Activated naive CD4-positive, alpha-beta T cell treated with anti-CD3 and anti-CD28 coated beads, Interleukin-2, amount 10 ng/mL, durations not matched to agents 7 days and 5 days (primary cell): Measurements from ENCODE around the gene RNF157.
A peak's percentile ranks its signal among the peaks of the same experiment; 100 is the strongest.

Experiments
- CTCF ChIA-PET: fragments of 350-600 bp; sonication (Branson Sonifier 250); formaldehyde crosslinking; loops from one replicate; lab custom pipeline; 2021; ENCODE audit warnings: antibody characterized with exemption; lab: Charles Lee
- DNase-seq: peaks from one replicate; pipeline ENCODE4 v3.0.0-alpha.2; 2020
- H3K27ac Mint-ChIP-seq: one replicate; pipeline ENCODE4 v1.8.0; 2021; ENCODE audit warnings: mild to moderate bottlenecking, moderate library complexity, mixed read lengths
- H3K27me3 Mint-ChIP-seq: one replicate; pipeline ENCODE4 v1.8.0; 2021; ENCODE audit warnings: mild to moderate bottlenecking, mixed read lengths
- H3K36me3 Mint-ChIP-seq: one replicate; pipeline ENCODE4 v1.8.0; 2021; ENCODE audit warnings: mixed read lengths
- H3K4me1 Mint-ChIP-seq: one replicate; pipeline ENCODE4 v1.8.0; 2021; ENCODE audit warnings: mixed read lengths
- H3K4me3 Mint-ChIP-seq: one replicate; pipeline ENCODE4 v1.8.0; 2021; ENCODE audit warnings: mild to moderate bottlenecking, moderate library complexity, mixed read lengths
- H3K9me3 Mint-ChIP-seq: one replicate; pipeline ENCODE4 v1.8.0; 2021; ENCODE audit warnings: mixed read lengths

Gene RNF157

GRCh38 chr17:76171706-76172105 lies 68.6 kb downstream of the RNF157 start:
- no peaks in the 10 kb centered on the region for H3K27me3 Mint-ChIP-seq
- H3K4me1 Mint-ChIP-seq = peaks cover 18% of the 10 kb centered on the region
- no peak overlapping the region for H3K4me3 Mint-ChIP-seq
- H3K36me3 Mint-ChIP-seq = peaks cover 54% of the 10 kb centered on the region
- no peak for DNase-seq
- no peaks in the 10 kb centered on the region for H3K9me3 Mint-ChIP-seq
- no peak overlapping the region for H3K27ac Mint-ChIP-seq
- CTCF ChIA-PET = no interaction called here

- CTCF ChIA-PET = interaction anchor here (1.4 to 2.9 kb wide), 3 partner anchors 10 to 109 kb away, joined by 3 to 9 read pairs (median 6); no protein-coding TSS in a partner anchor
- H3K4me3 Mint-ChIP-seq = no peak overlapping the region
- H3K4me1 Mint-ChIP-seq = peaks cover 13% of the 10 kb centered on the region
- no peak for DNase-seq
- no peaks in the 10 kb centered on the region for H3K9me3 Mint-ChIP-seq
- H3K27ac Mint-ChIP-seq = peak overlapping the region; percentile 52
- H3K27me3 Mint-ChIP-seq = no peaks in the 10 kb centered on the region
- H3K36me3 Mint-ChIP-seq = peaks cover 49% of the 10 kb centered on the region
These were observed 70.2 kb downstream of the RNF157 start for GRCh38 chr17:76170114-76170513.

GRCh38 chr17:76166906-76167305 lies 73.4 kb downstream of the RNF157 start:
- H3K27me3 Mint-ChIP-seq = no peaks in the 10 kb centered on the region
- H3K27ac Mint-ChIP-seq = no peak overlapping the region

GRCh38 chr17:76166168-76166567 lies 74.1 kb downstream of the RNF157 start:
- Mint-ChIP-seq H3K4me1 (peaks cover 18% of the 10 kb centered on the region), H3K4me3 (no peak overlapping the region), H3K27me3 (no peaks in the 10 kb centered on the region), H3K9me3 (no peaks in the 10 kb centered on the region), H3K27ac (peak overlapping the region; percentile 68), H3K36me3 (peaks cover 65% of the 10 kb centered on the region)
- CTCF ChIA-PET = interaction anchor here (0.8 to 1.7 kb wide), 4 partner anchors 12 to 113 kb away, joined by 4 to 7 read pairs (median 5); no protein-coding TSS in a partner anchor
- no peak for DNase-seq

More at GRCh38 chr17:76166906-76167305, 73.4 kb downstream of the RNF157 start:
- CTCF ChIA-PET = interaction anchor here (0.8 to 1.7 kb wide), 5 partner anchors 11 to 113 kb away, joined by 3 to 7 read pairs (median 5); no protein-coding TSS in a partner anchor
- Mint-ChIP-seq H3K4me1 (peaks cover 18% of the 10 kb centered on the region), H3K9me3 (no peaks in the 10 kb centered on the region), H3K36me3 (peaks cover 61% of the 10 kb centered on the region), H3K4me3 (no peak overlapping the region)
- DNase-seq = no peak

- Mint-ChIP-seq H3K4me1 (peaks cover 16% of the 10 kb centered on the region), H3K4me3 (no peak overlapping the region), H3K27ac (no peak overlapping the region), H3K27me3 (no peaks in the 10 kb centered on the region), H3K9me3 (no peaks in the 10 kb centered on the region), H3K36me3 (peaks cover 67% of the 10 kb centered on the region)
- CTCF ChIA-PET = interaction anchor here (0.7 to 1.0 kb wide), 2 partner anchors 15 to 43 kb away, joined by 3 to 4 read pairs; no protein-coding TSS in a partner anchor
- DNase-seq = no peak
These were observed 76.0 kb downstream of the RNF157 start for GRCh38 chr17:76164331-76164730.

DNA sequence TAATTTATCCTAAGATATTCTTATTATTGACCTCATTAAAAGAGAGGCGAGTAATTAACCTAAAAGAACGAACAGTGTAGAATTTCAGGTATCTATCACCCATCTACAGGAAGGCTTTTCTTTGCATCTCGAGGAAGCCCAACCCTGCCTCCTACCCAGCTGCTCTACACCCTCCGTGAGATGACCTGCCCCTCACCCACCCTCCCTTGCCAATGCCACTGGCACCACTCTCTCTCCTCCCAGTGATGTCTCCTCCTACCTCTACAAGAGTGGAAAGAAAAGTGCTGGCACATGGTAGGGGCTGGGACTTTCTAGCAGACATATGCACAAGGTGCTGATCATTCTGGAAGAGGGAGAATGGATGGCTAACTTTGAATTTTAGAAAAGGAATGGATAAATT lies 76.4 kb downstream of the RNF157 start:
- Mint-ChIP-seq H3K4me3 (no peak overlapping the region), H3K4me1 (peaks cover 13% of the 10 kb centered on the region), H3K9me3 (no peaks in the 10 kb centered on the region), H3K27me3 (no peaks in the 10 kb centered on the region), H3K36me3 (peaks cover 68% of the 10 kb centered on the region), H3K27ac (no peak overlapping the region)
- CTCF ChIA-PET = no interaction called here
- no peak for DNase-seq

DNA sequence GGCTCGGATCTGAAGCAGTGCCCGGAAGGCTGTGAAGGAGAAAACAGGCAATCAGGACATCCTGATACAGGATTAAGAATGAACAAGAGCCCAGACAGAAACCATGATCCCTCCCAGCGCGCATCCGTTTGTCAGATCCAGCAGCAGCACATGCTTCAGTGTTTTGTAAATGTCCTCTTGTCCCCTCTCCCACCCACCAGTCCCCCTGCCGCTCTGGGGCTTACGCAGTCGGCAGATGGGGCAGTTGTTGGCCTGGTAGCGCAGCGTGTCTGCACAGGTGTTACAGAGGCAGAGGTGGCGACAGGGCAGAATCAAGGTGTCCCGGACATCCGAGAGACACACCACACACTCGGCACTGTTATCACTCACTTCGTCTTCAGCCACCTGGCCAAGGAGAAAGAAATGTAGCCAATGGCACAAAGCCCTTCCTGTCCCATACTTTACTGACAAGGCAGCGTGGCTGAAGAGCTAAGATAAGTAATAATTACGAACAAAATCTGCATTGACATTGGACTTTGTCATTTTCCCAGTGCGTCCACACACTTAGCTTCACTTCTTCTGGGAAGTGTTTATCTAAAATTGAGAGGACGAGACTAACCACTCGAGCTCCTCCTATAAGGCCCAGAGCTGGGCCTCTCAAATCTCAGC lies 78.5 kb downstream of the RNF157 start:
- CTCF ChIA-PET = no interaction called here
- H3K27me3 Mint-ChIP-seq = no peaks in the 10 kb centered on the region
- no peaks in the 10 kb centered on the region for H3K9me3 Mint-ChIP-seq

GRCh38 chr17:76160896-76161528 lies 79.3 kb downstream of the RNF157 start:
- no peak overlapping the region for H3K4me3 Mint-ChIP-seq
- no peaks in the 10 kb centered on the region for H3K27me3 Mint-ChIP-seq
- no peaks in the 10 kb centered on the region for H3K9me3 Mint-ChIP-seq
- CTCF ChIA-PET = interaction anchor here (0.7 to 1.3 kb wide), 2 partner anchors 40 to 119 kb away, joined by 3 to 4 read pairs; no protein-coding TSS in a partner anchor
- DNase-seq = no peak
- peaks cover 7% of the 10 kb centered on the region for H3K4me1 Mint-ChIP-seq
- H3K36me3 Mint-ChIP-seq = peaks cover 73% of the 10 kb centered on the region
- no peak overlapping the region for H3K27ac Mint-ChIP-seq

More for the DNA sequence above, 78.5 kb downstream of the RNF157 start:
- H3K4me1 Mint-ChIP-seq = peaks cover 11% of the 10 kb centered on the region
- no peak overlapping the region for H3K4me3 Mint-ChIP-seq
- H3K36me3 Mint-ChIP-seq = peaks cover 71% of the 10 kb centered on the region
- H3K27ac Mint-ChIP-seq = no peak overlapping the region
- DNase-seq = no peak

- Mint-ChIP-seq H3K27ac (peak overlapping the region; percentile 49), H3K4me1 (peaks cover 6% of the 10 kb centered on the region), H3K4me3 (no peak overlapping the region), H3K27me3 (no peaks in the 10 kb centered on the region), H3K36me3 (peaks cover 80% of the 10 kb centered on the region), H3K9me3 (no peaks in the 10 kb centered on the region)
- no peak for DNase-seq
- CTCF ChIA-PET = interaction anchor here (0.6 to 1.0 kb wide), 2 partner anchors 14 to 121 kb away, joined by 3 read pairs; no protein-coding TSS in a partner anchor
These were observed 81.1 kb downstream of the RNF157 start for GRCh38 chr17:76159157-76159556.

- Mint-ChIP-seq H3K4me3 (no peak overlapping the region), H3K27me3 (no peaks in the 10 kb centered on the region), H3K9me3 (no peaks in the 10 kb centered on the region), H3K36me3 (peaks cover 84% of the 10 kb centered on the region), H3K27ac (peak overlapping the region; percentile 47), H3K4me1 (peaks cover 20% of the 10 kb centered on the region)
- CTCF ChIA-PET = no interaction called here
- DNase-seq = no peak
These were observed 82.5 kb downstream of the RNF157 start for GRCh38 chr17:76157759-76158158.

- H3K9me3 Mint-ChIP-seq = no peaks in the 10 kb centered on the region
- peak overlapping the region; percentile 75 for H3K27ac Mint-ChIP-seq
- H3K4me3 Mint-ChIP-seq = no peak overlapping the region
- H3K36me3 Mint-ChIP-seq = peaks cover 84% of the 10 kb centered on the region
- CTCF ChIA-PET = interaction anchor here (0.9 kb wide), 1 partner anchor 23 kb away, joined by 3 read pairs; no protein-coding TSS in a partner anchor
- no peak for DNase-seq
- no peaks in the 10 kb centered on the region for H3K27me3 Mint-ChIP-seq
- H3K4me1 Mint-ChIP-seq = peaks cover 31% of the 10 kb centered on the region
These were observed 83.7 kb downstream of the RNF157 start for GRCh38 chr17:76156662-76156991.

DNA sequence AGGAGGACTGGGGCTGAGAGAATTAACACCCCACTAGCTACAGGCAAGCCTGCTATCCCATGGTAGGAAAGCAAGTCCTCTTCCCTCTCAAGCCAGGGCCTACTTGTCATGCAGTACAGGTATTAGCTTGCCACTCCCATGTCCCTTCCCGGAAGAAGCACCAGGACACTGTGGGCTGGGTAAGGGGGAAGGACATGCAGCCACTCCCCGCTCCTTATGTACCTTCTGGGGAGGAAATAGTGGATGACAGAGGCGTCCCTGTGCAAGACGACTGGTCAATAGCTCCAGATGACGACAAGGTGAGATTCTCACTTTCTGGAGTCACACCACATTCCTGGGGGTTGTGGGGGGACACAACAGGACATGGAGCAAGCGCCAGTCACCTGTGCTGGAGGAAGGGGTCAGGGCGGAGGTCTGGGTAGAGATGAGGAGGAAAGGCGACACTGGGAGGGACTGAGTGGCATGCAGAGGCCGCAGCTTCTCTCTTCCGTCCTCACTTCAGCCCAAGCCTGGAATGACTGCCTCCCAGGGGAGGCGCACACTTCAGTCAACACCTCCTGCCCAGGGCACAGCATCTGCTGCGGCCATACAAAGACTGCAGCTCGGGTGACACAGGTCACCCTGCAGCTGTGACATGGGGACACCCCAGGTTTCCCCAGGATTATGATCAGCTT lies 84.2 kb downstream of the RNF157 start:
- Mint-ChIP-seq H3K9me3 (no peaks in the 10 kb centered on the region), H3K4me3 (no peak overlapping the region), H3K27me3 (no peaks in the 10 kb centered on the region), H3K4me1 (peaks cover 36% of the 10 kb centered on the region), H3K27ac (no peak overlapping the region), H3K36me3 (peaks cover 86% of the 10 kb centered on the region)
- CTCF ChIA-PET = interaction anchor here (0.6 to 1.3 kb wide), 4 partner anchors 24 to 294 kb away, joined by 3 to 5 read pairs (median 3); no protein-coding TSS in a partner anchor
- DNase-seq = no peak

GRCh38 chr17:76154936-76155845 lies 85.1 kb downstream of the RNF157 start:
- no peaks in the 10 kb centered on the region for H3K27me3 Mint-ChIP-seq
- H3K9me3 Mint-ChIP-seq = no peaks in the 10 kb centered on the region
- H3K36me3 Mint-ChIP-seq = peaks cover 91% of the 10 kb centered on the region
- no peak for DNase-seq
- H3K27ac Mint-ChIP-seq = no peak overlapping the region
- CTCF ChIA-PET = interaction anchor here (0.8 to 1.3 kb wide), 2 partner anchors 26 to 124 kb away, joined by 3 to 5 read pairs; no protein-coding TSS in a partner anchor
- H3K4me3 Mint-ChIP-seq = no peak overlapping the region
- H3K4me1 Mint-ChIP-seq = peaks cover 43% of the 10 kb centered on the region
